Muscle of leg (tissue), 11 donors: Measurements from ENCODE around the gene SMURF2. TPM values are rescaled to one million over a fixed set of nuclear protein-coding genes. Genes with fewer than 3 reads are reported as not detected.

Source experiments
- DNase-seq: peaks from one replicate; pipeline ENCODE4 v3.0.0; 2013
- H3K27ac ChIP-seq: one replicate; pipeline ENCODE4 v1.5.1; 2013; ENCODE audit warnings: mild to moderate bottlenecking, low read length, control low read depth
- H3K27me3 ChIP-seq: one replicate; pipeline ENCODE4 v1.6.1; 2013; ENCODE audit warnings: low read length; ENCODE audit not compliant: control insufficient read depth, insufficient read depth
- H3K36me3 ChIP-seq: one replicate; pipeline ENCODE4 v1.6.1; 2013; ENCODE audit warnings: low read length; ENCODE audit not compliant: control insufficient read depth, insufficient read depth
- H3K4me1 ChIP-seq: one replicate; pipeline ENCODE4 v1.6.1; 2013; ENCODE audit warnings: low read length; ENCODE audit not compliant: control insufficient read depth, insufficient read depth
- H3K4me3 ChIP-seq: one replicate; pipeline ENCODE4 v1.5.1; 2013; ENCODE audit warnings: low read length, control low read depth
- H3K9me3 ChIP-seq: replicated peaks from 2 replicates; pipeline ENCODE4 v1.6.1; 2013; ENCODE audit warnings: low read depth, low read length; ENCODE audit not compliant: control insufficient read depth
- WGBS: methylation state at CpG from one replicate; pipeline ENCODE4 v1.1.5; 2013; ENCODE audit warnings: missing lambda C conversion rate; ENCODE audit not compliant: insufficient coverage; 5-methylcytosine and 5-hydroxymethylcytosine counted together
- polyA plus RNA-seq, 8 donors: library from polyadenylated mRNA; unstranded; fragments of 120-200 nt; gene quantifications; one replicate each; pipeline versions ENCODE4 v1.2.1 to v1.2.3, GENCODE V29; 2013; ENCODE audit warnings: inconsistent platforms in 1 of 8, low replicate concordance in 1 of 8; ENCODE audit not compliant: insufficient read length in 8 of 8, insufficient read depth in 1 of 8
- total RNA-seq: library from RNA; stranded (reverse); fragments of 120-200 nt; gene quantifications from one replicate; pipeline ENCODE4 v1.2.4, GENCODE V29; 2013

SMURF2 gene
- total and polyA plus RNA-seq, 9 donors, result 18.6 to 32.3 (median 24.5) TPM

DNA sequence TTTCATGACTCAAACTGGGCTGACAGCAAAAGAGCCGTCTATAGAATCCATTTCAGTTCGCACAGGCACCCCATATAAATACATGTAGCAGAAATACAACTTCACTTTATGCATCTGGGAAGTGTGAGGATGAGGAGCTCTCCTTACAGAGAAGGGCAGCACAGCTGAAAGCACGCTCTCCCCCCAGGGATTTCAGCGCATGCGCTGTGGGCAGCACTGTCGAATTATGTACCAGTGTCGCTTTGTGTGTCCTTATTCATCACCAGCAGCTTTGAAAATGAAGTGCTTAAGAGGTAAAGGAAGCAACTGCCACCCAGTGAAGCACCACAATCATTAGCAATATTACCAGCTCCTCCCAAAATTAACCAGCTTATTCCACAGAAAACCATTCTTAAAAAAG is 115.4 kb downstream of the SMURF2 start:
- Histone ChIP-seq H3K4me3 (no peak overlapping the region), H3K27ac (no peak overlapping the region), H3K36me3 (peaks cover 43% of the 10 kb centered on the region), H3K9me3 (no peaks in the 10 kb centered on the region), H3K4me1 (peaks cover 2% of the 10 kb centered on the region), H3K27me3 (no peaks in the 10 kb centered on the region)
- 78% methylated on average over 3 of the region's 7 CpGs for WGBS
- DNase-seq, result no peak

DNA sequence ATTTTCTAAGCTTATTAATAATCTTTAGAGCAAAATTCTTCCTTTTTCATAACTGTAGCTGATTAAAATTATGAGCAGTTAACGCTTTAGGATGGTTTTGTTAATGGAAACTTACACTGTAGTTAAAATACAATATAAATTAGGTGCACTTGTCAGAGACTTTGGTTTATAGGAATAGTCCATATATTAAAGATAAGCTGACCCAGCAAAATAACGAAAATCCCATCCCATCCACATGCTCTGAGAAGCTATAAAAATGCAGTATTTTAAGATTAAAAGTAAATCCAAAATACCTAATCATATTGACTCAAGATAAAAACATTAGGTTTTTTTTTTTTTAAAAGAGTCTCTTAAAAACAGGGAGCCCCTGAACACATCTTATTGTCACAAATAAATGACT is 117.4 kb downstream of the SMURF2 start:
- H3K4me1 ChIP-seq, result no peaks in the 10 kb centered on the region
- no CpG with 5 or more reads among the region's 2 CpGs for WGBS
- peaks cover 44% of the 10 kb centered on the region for H3K36me3 ChIP-seq
- H3K9me3 ChIP-seq, result no peaks in the 10 kb centered on the region
- no peak overlapping the region for H3K27ac ChIP-seq
- DNase-seq, result no peak
- H3K27me3 ChIP-seq, result no peaks in the 10 kb centered on the region
- H3K4me3 ChIP-seq, result no peak overlapping the region

- no CpG with 5 or more reads among the region's 5 CpGs for WGBS
- H3K4me1 ChIP-seq, result no peaks in the 10 kb centered on the region
- H3K9me3 ChIP-seq, result no peaks in the 10 kb centered on the region
- H3K36me3 ChIP-seq, result peaks cover 51% of the 10 kb centered on the region
- DNase-seq, result no peak
- H3K4me3 ChIP-seq, result no peak overlapping the region
- H3K27me3 ChIP-seq, result no peaks in the 10 kb centered on the region
- H3K27ac ChIP-seq, result no peak overlapping the region
Measured at GRCh38 chr17:64540118-64540776, 121.9 kb downstream of the SMURF2 start.

- Histone ChIP-seq H3K36me3 (peaks cover 60% of the 10 kb centered on the region), H3K4me3 (no peak overlapping the region), H3K9me3 (no peaks in the 10 kb centered on the region), H3K27ac (no peak overlapping the region), H3K4me1 (no peaks in the 10 kb centered on the region), H3K27me3 (no peaks in the 10 kb centered on the region)
- DNase-seq, result no peak
- WGBS, result 84% methylated on average over 7 of the region's 7 CpGs
Measured at GRCh38 chr17:64538508-64539130, 123.5 kb downstream of the SMURF2 start.

DNA sequence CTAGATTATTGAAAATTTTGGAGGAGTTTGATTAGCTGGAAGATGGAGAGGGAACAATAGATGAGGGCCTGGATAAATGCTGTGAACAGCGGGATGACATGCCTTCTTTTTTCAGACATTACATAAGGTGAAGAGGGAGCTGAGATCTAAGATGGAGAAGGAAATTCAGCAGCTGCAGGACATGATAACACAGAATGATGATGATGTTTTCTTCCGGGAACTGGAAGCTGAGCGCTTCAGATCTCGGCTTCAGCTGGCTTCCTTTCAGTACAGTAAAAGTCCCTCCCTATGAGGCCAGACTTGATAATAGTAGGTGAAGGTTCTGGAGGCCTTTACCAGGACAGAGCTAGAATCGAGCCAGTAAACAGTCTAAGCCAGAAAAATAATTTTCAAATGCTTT is 124.6 kb downstream of the SMURF2 start:
- no peaks in the 10 kb centered on the region for H3K4me1 ChIP-seq
- no peak for DNase-seq
- H3K27ac ChIP-seq, result no peak overlapping the region
- no peaks in the 10 kb centered on the region for H3K9me3 ChIP-seq
- H3K4me3 ChIP-seq, result no peak overlapping the region
- peaks cover 68% of the 10 kb centered on the region for H3K36me3 ChIP-seq
- no peaks in the 10 kb centered on the region for H3K27me3 ChIP-seq
- WGBS, result no CpG with 5 or more reads among the region's 5 CpGs

- Histone ChIP-seq H3K9me3 (no peaks in the 10 kb centered on the region), H3K27me3 (no peaks in the 10 kb centered on the region), H3K4me3 (no peak overlapping the region), H3K36me3 (peaks cover 71% of the 10 kb centered on the region), H3K4me1 (no peaks in the 10 kb centered on the region), H3K27ac (no peak overlapping the region)
- WGBS, result no CpG with 5 or more reads among the region's 2 CpGs
- no peak for DNase-seq
Measured at GRCh38 chr17:64536913-64537312, 125.2 kb downstream of the SMURF2 start.

DNA sequence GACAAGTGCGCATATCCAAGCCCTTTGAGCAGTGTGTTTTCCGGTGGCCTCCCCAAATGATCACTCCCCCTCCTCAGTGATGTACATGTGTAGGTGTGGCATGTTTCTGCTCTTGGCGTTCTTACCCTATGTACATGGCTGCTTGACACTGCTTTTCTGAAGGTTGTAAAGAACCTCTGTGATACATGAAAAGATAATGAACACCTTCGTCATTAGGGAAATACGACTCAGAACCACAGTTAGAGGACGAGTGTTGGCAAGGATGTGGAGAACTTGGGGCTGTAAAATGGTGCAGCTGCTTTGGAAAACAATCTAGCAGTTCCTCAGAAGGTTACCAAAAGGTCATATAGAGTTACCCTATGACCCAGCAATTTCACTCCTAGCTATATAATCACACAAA is 126.8 kb downstream of the SMURF2 start:
- no CpG with 5 or more reads among the region's 6 CpGs for WGBS
- no peak overlapping the region for H3K27ac ChIP-seq
- no peak for DNase-seq
- H3K36me3 ChIP-seq, result peaks cover 75% of the 10 kb centered on the region
- H3K4me1 ChIP-seq, result no peaks in the 10 kb centered on the region
- no peaks in the 10 kb centered on the region for H3K9me3 ChIP-seq
- H3K27me3 ChIP-seq, result no peaks in the 10 kb centered on the region
- no peak overlapping the region for H3K4me3 ChIP-seq

DNA sequence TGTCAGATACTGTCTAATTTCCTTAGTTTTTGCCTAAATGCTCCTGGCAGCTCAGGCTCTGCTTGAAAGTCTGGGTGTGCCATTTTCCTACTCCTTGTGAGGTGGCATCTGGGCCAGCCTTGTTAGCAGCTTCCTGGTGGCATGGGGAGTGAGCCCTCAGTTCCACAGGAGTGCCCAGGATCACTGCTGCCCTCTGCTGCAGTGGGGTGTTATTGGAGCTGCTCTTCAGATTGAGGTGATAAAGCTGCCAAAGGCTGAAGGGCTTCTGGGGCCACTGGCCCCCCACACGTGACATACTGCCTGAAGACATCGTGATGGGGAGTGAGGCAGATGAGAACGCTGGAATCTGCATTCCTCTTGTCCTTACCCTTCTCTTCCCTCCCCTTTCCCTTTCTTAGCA is 127.9 kb downstream of the SMURF2 start:
- H3K36me3 ChIP-seq, result peaks cover 73% of the 10 kb centered on the region
- WGBS, result 70% methylated on average over 3 of the region's 3 CpGs

GRCh38 chr17:64533784-64534183 is 128.3 kb downstream of the SMURF2 start:
- 86% methylated on average over 1 of the region's 2 CpGs for WGBS
- H3K36me3 ChIP-seq, result peaks cover 75% of the 10 kb centered on the region
- no peaks in the 10 kb centered on the region for H3K9me3 ChIP-seq
- H3K27ac ChIP-seq, result no peak overlapping the region
- H3K27me3 ChIP-seq, result no peaks in the 10 kb centered on the region
- no peak overlapping the region for H3K4me3 ChIP-seq
- DNase-seq, result no peak
- no peaks in the 10 kb centered on the region for H3K4me1 ChIP-seq

More for the DNA sequence above, 127.9 kb downstream of the SMURF2 start:
- Histone ChIP-seq H3K4me1 (no peaks in the 10 kb centered on the region), H3K27ac (no peak overlapping the region), H3K4me3 (no peak overlapping the region), H3K27me3 (no peaks in the 10 kb centered on the region), H3K9me3 (no peaks in the 10 kb centered on the region)
- DNase-seq, result no peak

- WGBS, result no CpG with 5 or more reads among the region's 5 CpGs
- H3K27ac ChIP-seq, result no peak overlapping the region
- no peak for DNase-seq
- no peak overlapping the region for H3K4me3 ChIP-seq
- no peaks in the 10 kb centered on the region for H3K9me3 ChIP-seq
- no peaks in the 10 kb centered on the region for H3K4me1 ChIP-seq
- peaks cover 65% of the 10 kb centered on the region for H3K36me3 ChIP-seq
- no peaks in the 10 kb centered on the region for H3K27me3 ChIP-seq
Measured at GRCh38 chr17:64532409-64532808, 129.7 kb downstream of the SMURF2 start.
